ENCODE results near the gene SMKR1.

The SMKR1 gene

GRCh38 chr7:129513546-129513945 is 11.2 kb downstream of the SMKR1 start:
- Histone ChIP-seq H3K9me3 (ENCODE audit: severe bottlenecking) (no peaks in the 10 kb centered on the region), H3K36me3 (ENCODE audit: low read depth) (no peaks in the 10 kb centered on the region), H3K4me1 (ENCODE audit: insufficient read depth, poor library complexity, severe bottlenecking) (no peaks in the 10 kb centered on the region), H3K27ac (ENCODE audit: poor library complexity, severe bottlenecking) (no peak overlapping the region), H3K27me3 (ENCODE audit: insufficient read depth, poor library complexity, severe bottlenecking) (no peaks in the 10 kb centered on the region), H3K4me3 (ENCODE audit: severe bottlenecking) (no peak overlapping the region)
- TF ChIP-seq CTCF (IDR thresholded peaks at IDR 0.05; ENCODE audit: poor library complexity, severe bottlenecking), result no peak
- DNase-seq (ENCODE audit: low spot score) (no peak), ATAC-seq (ENCODE audit: low read depth) (no peak)

GRCh38 chr7:129514683-129515082 is 12.4 kb downstream of the SMKR1 start:
- Histone ChIP-seq H3K27ac (ENCODE audit: poor library complexity, severe bottlenecking) (no peak overlapping the region), H3K4me3 (ENCODE audit: severe bottlenecking) (no peak overlapping the region), H3K4me1 (ENCODE audit: insufficient read depth, poor library complexity, severe bottlenecking) (no peaks in the 10 kb centered on the region), H3K9me3 (ENCODE audit: severe bottlenecking) (no peaks in the 10 kb centered on the region), H3K36me3 (ENCODE audit: low read depth) (no peaks in the 10 kb centered on the region), H3K27me3 (ENCODE audit: insufficient read depth, poor library complexity, severe bottlenecking) (no peaks in the 10 kb centered on the region)
- DNase-seq (ENCODE audit: low spot score), result no peak
- no peak for ATAC-seq (ENCODE audit: low read depth)
- no peak for TF ChIP-seq CTCF (IDR thresholded peaks at IDR 0.05; ENCODE audit: poor library complexity, severe bottlenecking)

GRCh38 chr7:129515381-129515780 is 13.1 kb downstream of the SMKR1 start:
- no peak for TF ChIP-seq CTCF (IDR thresholded peaks at IDR 0.05; ENCODE audit: poor library complexity, severe bottlenecking)
- Histone ChIP-seq H3K9me3 (ENCODE audit: severe bottlenecking) (no peaks in the 10 kb centered on the region), H3K4me3 (ENCODE audit: severe bottlenecking) (no peak overlapping the region), H3K27ac (ENCODE audit: poor library complexity, severe bottlenecking) (no peak overlapping the region), H3K36me3 (ENCODE audit: low read depth) (no peaks in the 10 kb centered on the region), H3K4me1 (ENCODE audit: insufficient read depth, poor library complexity, severe bottlenecking) (no peaks in the 10 kb centered on the region), H3K27me3 (ENCODE audit: insufficient read depth, poor library complexity, severe bottlenecking) (no peaks in the 10 kb centered on the region)
- ATAC-seq (ENCODE audit: low read depth), result no peak
- no peak for DNase-seq (ENCODE audit: low spot score)

GRCh38 chr7:129517931-129518330 is 15.6 kb downstream of the SMKR1 start:
- no peak for TF ChIP-seq CTCF (IDR thresholded peaks at IDR 0.05; ENCODE audit: poor library complexity, severe bottlenecking)
- no peaks in the 10 kb centered on the region for H3K4me1 ChIP-seq (ENCODE audit: insufficient read depth, poor library complexity, severe bottlenecking)
- H3K27me3 ChIP-seq (ENCODE audit: insufficient read depth, poor library complexity, severe bottlenecking), result no peaks in the 10 kb centered on the region
- no peaks in the 10 kb centered on the region for H3K36me3 ChIP-seq (ENCODE audit: low read depth)
- H3K9me3 ChIP-seq (ENCODE audit: severe bottlenecking), result no peaks in the 10 kb centered on the region
- H3K27ac ChIP-seq (ENCODE audit: poor library complexity, severe bottlenecking), result no peak overlapping the region
- no peak for DNase-seq (ENCODE audit: low spot score)
- ATAC-seq (ENCODE audit: low read depth), result no peak
- H3K4me3 ChIP-seq (ENCODE audit: severe bottlenecking), result no peak overlapping the region

- H3K27me3 ChIP-seq (ENCODE audit: insufficient read depth, poor library complexity, severe bottlenecking), result no peaks in the 10 kb centered on the region
- no peaks in the 10 kb centered on the region for H3K36me3 ChIP-seq (ENCODE audit: low read depth)
- no peak for TF ChIP-seq CTCF (IDR thresholded peaks at IDR 0.05; ENCODE audit: poor library complexity, severe bottlenecking)
- no peak overlapping the region for H3K27ac ChIP-seq (ENCODE audit: poor library complexity, severe bottlenecking)
- H3K4me1 ChIP-seq (ENCODE audit: insufficient read depth, poor library complexity, severe bottlenecking), result no peaks in the 10 kb centered on the region
- no peak for DNase-seq (ENCODE audit: low spot score)
- H3K9me3 ChIP-seq (ENCODE audit: severe bottlenecking), result no peaks in the 10 kb centered on the region
- no peak for ATAC-seq (ENCODE audit: low read depth)
- H3K4me3 ChIP-seq (ENCODE audit: severe bottlenecking), result no peak overlapping the region
Observed at GRCh38 chr7:129519464-129519863, 17.1 kb downstream of the SMKR1 start.
